A549 (cell line): ENCODE results near the gene DES.

Experiments
- CHD2 ChIP-seq: fragments of 150-350 bp; IDR thresholded peaks from 2 replicates; pipeline ENCODE4 v1.6.1; 2014; ENCODE audit warnings: low read length; ENCODE audit not compliant: partially characterized antibody
- CTCF ChIP-seq: fragments of >200 bp; sonication (Bioruptor Twin); formaldehyde crosslinking; IDR thresholded peaks from 3 replicates; pipeline ENCODE4 v1.5.1; 2016
- MYC ChIP-seq: IDR thresholded peaks from 2 replicates; pipeline ENCODE4 v1.6.1; 2012; ENCODE audit warnings: mild to moderate bottlenecking, inconsistent platforms, low read length, improper control_type of control experiment, borderline replicate concordance
- POLR2A ChIP-seq: IDR thresholded peaks from 2 replicates; pipeline ENCODE4 v1.6.1; 2012; ENCODE audit warnings: mild to moderate bottlenecking, low read length
- RCOR1 ChIP-seq: fragments of 150-350 bp; IDR thresholded peaks from 2 replicates; pipeline ENCODE4 v1.6.1; 2014; ENCODE audit warnings: antibody characterized with exemption, low read length, low read depth
- REST ChIP-seq: fragments of 200-600 bp; sonication (generic); IDR thresholded peaks from 2 replicates; pipeline ENCODE4 v1.6.1; 2016; ENCODE audit warnings: antibody characterized with exemption, mild to moderate bottlenecking, moderate library complexity
- USF2 ChIP-seq: fragments of 450-650 bp; IDR thresholded peaks from 2 replicates; pipeline ENCODE4 v1.6.1; 2014; ENCODE audit warnings: antibody characterized with exemption
- ZFP36 ChIP-seq: fragments of 450-650 bp; IDR thresholded peaks from 2 replicates; pipeline ENCODE4 v1.6.1; 2014; ENCODE audit warnings: borderline replicate concordance; ENCODE audit not compliant: partially characterized antibody

GRCh38 chr2:219472629-219473187, 54.5 kb downstream of the DES start:
- TF ChIP-seq CTCF (no peak), USF2 (no peak), POLR2A (no peak), RCOR1 (no peak), REST (no peak), ZFP36 (no peak), CHD2 (no peak), MYC (no peak)
